Lower leg skin (tissue), 4 donors: ENCODE results near the gene CKS1B. TPM values are rescaled to one million over a fixed set of nuclear protein-coding genes. Genes with fewer than 3 reads are reported as not detected.

Experiments
- DNase-seq, 2 donors: peaks; one replicate each; pipeline ENCODE4 v3.0.0-alpha.2; 2019; ENCODE audit warnings: low spot score in 2 of 2
- H3K4me3 ChIP-seq: fragments of 200-600 bp; sonication (generic); 2 replicates; pipeline ENCODE4 v1.5.1; 2017; ENCODE audit warnings: mild to moderate bottlenecking, low read depth; ENCODE audit not compliant: poor library complexity, severe bottlenecking
- CTCF ChIP-seq, 3 donors: fragments of 450-650 bp; IDR thresholded peaks; one replicate each; pipeline ENCODE4 v1.5.1; 2016; ENCODE audit warnings: antibody characterized with exemption in 3 of 3, mild to moderate bottlenecking in 3 of 3, moderate library complexity in 2 of 3
- POLR2A ChIP-seq, 2 donors: fragments of 450-650 bp; IDR thresholded peaks; one replicate each; pipeline ENCODE4 v1.6.1; 2016 to 2017; ENCODE audit warnings: antibody characterized with exemption in 2 of 2, mild to moderate bottlenecking in 1 of 2, moderate library complexity in 1 of 2
- WGBS, 2 donors: methylation state at CpG; one replicate each; pipeline ENCODE4 v1.1.5; 2018; 5-methylcytosine and 5-hydroxymethylcytosine counted together
- intact Hi-C: fragments of 100-400 bp; cut with DNase I; formaldehyde crosslinking; loops from one replicate; pipeline ENCODE4 v1.15.0; 2023; ENCODE audit warnings: low total_unique reads
- total RNA-seq, 4 donors: library from RNA; depleted of rRNA; stranded (reverse); fragments of >200 nt; gene quantifications; one replicate each; pipeline ENCODE4 v1.1.0, GENCODE V29; 2016

Gene CKS1B
- total RNA-seq, 4 donors from 2014 or later, result 40.0 to 58.7 (median 45.3) TPM

- no peak overlapping the region for H3K4me3 ChIP-seq
- WGBS, 2 donors, result 67 to 100% methylated on average over 1 to 2 of the region's 2 CpGs
- no peak for TF ChIP-seq CTCF (IDR thresholded peaks at IDR 0.05)
- no peak for TF ChIP-seq POLR2A (IDR thresholded peaks at IDR 0.05)
- intact Hi-C loops, result loop anchor here (10.0 kb wide), 1 partner anchor 101 kb away; the partner anchor contains the start of gene ADAM15
- no peak for DNase-seq
Observed at GRCh38 chr1:154953611-154954038, 20.9 kb upstream of the CKS1B start.

- intact Hi-C loops, result loop anchor here (10.0 kb wide), 1 partner anchor 100 kb away; the partner anchor contains the start of gene ADAM15
- no peak for DNase-seq
- TF ChIP-seq CTCF (IDR thresholded peaks at IDR 0.05) (no peak), POLR2A (IDR thresholded peaks at IDR 0.05) (no peak)
- 61 to 68% methylated on average over 3 of the region's 3 CpGs for WGBS, 2 donors
- H3K4me3 ChIP-seq, result no peak overlapping the region
Observed at GRCh38 chr1:154954541-154954940, 19.9 kb upstream of the CKS1B start.

GRCh38 chr1:154955039-154955717 lies 19.3 kb upstream of the CKS1B start:
- TF ChIP-seq POLR2A (IDR thresholded peaks at IDR 0.05) (no peak), CTCF (IDR thresholded peaks at IDR 0.05) (no peak)
- H3K4me3 ChIP-seq, result peak overlapping the region; percentile 45
- no peak for DNase-seq
- WGBS, 2 donors, result 17 to 21% methylated on average over 4 of the region's 4 CpGs
- intact Hi-C loops, result loop anchor here (10.0 kb wide), 1 partner anchor 100 kb away; the partner anchor contains the start of gene ADAM15

- WGBS, 2 donors, result 0 to 1% methylated on average over 18 of the region's 18 CpGs
- peak; percentile 93 to 94 for DNase-seq
- intact Hi-C loops, result loop anchor here (10.0 kb wide), 1 partner anchor 99 kb away; the partner anchor contains the start of gene ADAM15
- peak within 1 kb of the TSS; percentile 45 for H3K4me3 ChIP-seq
- no peak for TF ChIP-seq POLR2A (IDR thresholded peaks at IDR 0.05)
- TF ChIP-seq CTCF (IDR thresholded peaks at IDR 0.05), result no peak
Observed at GRCh38 chr1:154955718-154956543, 18.6 kb upstream of the CKS1B start, which contains the start of gene PBXIP1. Gene PBXIP1 (minus strand): TSS chr1:154956099. CDS start chr1:154953721, 2,378 bp downstream.

DNA sequence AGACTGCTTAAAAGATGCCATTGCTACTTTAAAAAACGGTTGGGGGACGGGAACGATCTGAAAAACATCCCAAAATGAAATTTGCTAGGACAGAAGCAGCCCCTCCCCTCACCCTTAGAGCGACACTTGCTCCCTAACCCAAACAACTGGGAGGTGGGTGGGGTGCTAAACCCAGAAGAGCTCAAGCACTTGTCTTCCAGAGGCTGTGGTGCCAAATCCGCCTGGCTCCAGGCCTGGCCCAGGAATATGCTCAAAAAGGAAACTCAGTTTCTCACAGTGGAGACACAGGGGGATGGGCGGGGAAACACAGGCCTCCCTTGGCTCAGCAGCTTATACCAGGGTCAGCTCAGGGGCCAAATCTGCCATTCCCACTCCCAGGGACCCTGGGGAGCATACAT lies 17.9 kb upstream of the CKS1B start:
- H3K4me3 ChIP-seq, result no peak overlapping the region
- no peak for DNase-seq
- no peak for TF ChIP-seq CTCF (IDR thresholded peaks at IDR 0.05)
- no peak for TF ChIP-seq POLR2A (IDR thresholded peaks at IDR 0.05)
- intact Hi-C loops, result loop anchor here (10.0 kb wide), 1 partner anchor 98 kb away; the partner anchor contains the start of gene ADAM15
- WGBS, 2 donors, result 9 to 12% methylated on average over 6 of the region's 6 CpGs
